Measurements from ENCODE around the gene MAVS.

MAVS gene

DNA sequence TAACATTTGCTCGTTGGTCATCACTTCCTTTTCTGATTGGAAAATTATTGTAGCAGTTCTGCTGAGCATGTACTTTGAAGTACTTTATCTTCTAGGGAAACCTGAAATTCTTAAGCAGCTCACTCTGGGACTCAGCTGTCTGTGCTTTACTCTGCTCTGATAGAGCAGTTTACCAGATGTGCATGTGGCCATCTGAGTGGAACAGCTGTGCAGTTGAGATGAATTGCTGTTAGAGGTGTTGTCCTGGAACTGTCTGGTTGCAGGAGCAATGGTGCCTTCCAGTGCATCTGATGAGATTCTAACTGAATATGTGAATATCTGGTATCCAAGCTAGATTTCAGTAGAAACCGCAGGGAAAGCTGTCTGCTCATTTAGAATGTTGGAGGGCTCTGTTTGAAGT, 69.7 kb downstream of the MAVS start:
- no peak for DNase-seq

DNA sequence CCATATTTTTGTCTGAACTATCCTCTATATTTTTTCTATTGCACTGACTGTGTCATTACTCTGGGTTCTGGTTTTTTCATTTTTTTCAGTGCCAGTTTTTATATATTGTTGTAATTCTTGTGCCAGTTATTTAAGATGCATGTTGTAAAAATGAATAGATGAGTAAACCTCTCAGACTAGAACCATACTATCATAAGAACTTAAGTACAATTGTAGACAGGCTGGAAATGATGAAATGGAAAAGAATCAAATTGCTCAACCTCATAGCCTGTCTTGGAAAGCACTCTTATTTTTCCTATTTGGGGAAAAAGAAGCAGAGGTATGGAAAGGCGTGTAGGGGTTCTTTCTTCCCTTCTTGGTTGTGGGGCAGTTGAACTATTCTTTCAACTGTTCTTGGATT, 72.7 kb downstream of the MAVS start:
- DNase-seq, result no peak

- no peak for DNase-seq
Measured at GRCh38 chr20:3922223-3922982, 75.8 kb downstream of the MAVS start.

- DNase-seq, result no peak
Measured at GRCh38 chr20:3922983-3923339, 76.3 kb downstream of the MAVS start.

DNA sequence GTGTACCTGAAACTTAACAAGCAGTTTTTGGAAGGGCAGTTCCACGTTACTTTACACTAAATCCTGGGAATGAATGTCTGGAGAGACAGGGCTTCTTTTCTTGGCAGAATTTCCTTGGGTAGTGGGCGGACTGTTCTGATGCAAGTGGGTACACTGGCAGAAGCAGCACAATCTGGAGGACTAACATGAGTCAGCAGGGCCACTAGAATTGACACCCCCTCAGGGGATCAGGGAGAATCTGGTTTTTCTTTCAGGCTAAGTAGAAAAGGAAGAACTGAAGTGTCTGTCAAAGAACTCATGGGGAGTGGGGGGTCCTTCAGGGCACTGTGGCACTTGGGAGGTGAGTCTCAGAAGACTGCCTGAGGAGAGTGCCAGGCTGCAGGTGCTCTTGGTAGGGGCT, 77.2 kb downstream of the MAVS start:
- DNase-seq, result no peak

GRCh38 chr20:3924304-3925112, 77.9 kb downstream of the MAVS start:
- DNase-seq, result no peak

GRCh38 chr20:3925113-3925695, 78.6 kb downstream of the MAVS start:
- DNase-seq, result no peak

Data from stimulated activated CD4-positive, alpha-beta T cell treated with anti-CD3 and anti-CD28 coated beads, Interleukin-4, amount 100 ng/mL, for 4 hours (primary cell).